Heart right ventricle (tissue), 16 donors: Measurements from ENCODE around the gene TTLL10. TPM values are rescaled to one million over a fixed set of nuclear protein-coding genes. Genes with fewer than 3 reads are reported as not detected.

Source experiments
- ATAC-seq, 8 donors: fragments of 200-7000 bp; cut with Tn5 transposase; one replicate each; pipeline ENCODE4 v1.9.1; 2020; ENCODE audit warnings: mild to moderate bottlenecking in 8 of 8, moderate library complexity in 8 of 8, moderate number of reproducible peaks in 1 of 8
- DNase-seq, 2 donors: peaks; one replicate each; pipeline ENCODE4 v3.0.0-alpha.2; 2020
- H3K27ac ChIP-seq, 10 donors: fragments of 200-600 bp; sonication (generic) in 2 of 10; one replicate each; pipeline versions ENCODE4 v1.5.0 to v1.8.0; 2020 to 2022; ENCODE audit warnings: mild to moderate bottlenecking in 3 of 10
- H3K27me3 ChIP-seq, 7 donors: fragments of 200-600 bp; one replicate each; pipeline ENCODE4 v1.8.0; 2021 to 2022; ENCODE audit warnings: mild to moderate bottlenecking in 2 of 7
- H3K36me3 ChIP-seq, 9 donors: fragments of 200-600 bp; sonication (generic) in 1 of 9; one replicate each; pipeline versions ENCODE4 v1.5.0 to v1.8.0; 2020 to 2022; ENCODE audit warnings: mild to moderate bottlenecking in 2 of 9
- H3K4me1 ChIP-seq, 9 donors: fragments of 200-600 bp; sonication (generic) in 1 of 9; one replicate each; pipeline versions ENCODE4 v1.5.0 to v1.8.0; 2020 to 2022; ENCODE audit warnings: mild to moderate bottlenecking in 4 of 9
- H3K4me3 ChIP-seq, 10 donors: fragments of 200-600 bp; sonication (generic) in 2 of 10; one replicate each; pipeline versions ENCODE4 v1.5.0 to v1.8.0; 2020 to 2022; ENCODE audit warnings: mild to moderate bottlenecking in 7 of 10, moderate library complexity in 2 of 10
- H3K9me3 ChIP-seq, 11 donors: fragments of 200-600 bp in 10 of 11; sonication (generic) in 2 of 11; one replicate each; pipeline versions ENCODE4 v1.5.0 to v1.8.0; 2013 to 2022; ENCODE audit warnings: mild to moderate bottlenecking in 2 of 11, control low read depth in 1 of 11, moderate library complexity in 1 of 11
- WGBS, 2 donors: extraction: QIAGEN DNeasy Blood & Tissue Kit; methylation state at CpG; one replicate each; pipeline ENCODE4 v1.1.7; 2013; ENCODE audit warnings: inconsistent platforms in 1 of 2; 5-methylcytosine and 5-hydroxymethylcytosine counted together
- intact Hi-C, 10 donors: fragments of 100-400 bp; cut with DNase I; formaldehyde crosslinking; loops; one replicate each; pipeline versions ENCODE4 v1.11.1 to v1.14.2; 2022
- polyA plus RNA-seq, 2 donors: library from polyadenylated mRNA; stranded (reverse); fragments of 200-250 nt; gene quantifications; one replicate each; pipeline ENCODE4 v1.2.3, GENCODE V29; 2013
- total RNA-seq, 10 donors: library from RNA; stranded (reverse); fragmentation: NEBNext Ultra II Directional in 3 of 10; extraction: Animal tissue kit (Norgen Biotek cat#: 25700) in 3 of 10; gene quantifications; one replicate each; pipeline versions ENCODE4 v1.2.1 to v1.2.4, GENCODE V29; 2021 to 2023
- TF ChIP-seq, protein P1 (sequence below), 9 donors: fragments of 200-600 bp; sonication (generic) in 2 of 9; IDR thresholded peaks; one replicate each; pipeline versions ENCODE4 v1.5.0 to v1.8.0; 2021 to 2022; ENCODE audit warnings: antibody characterized with exemption in 9 of 9, mild to moderate bottlenecking in 5 of 9, moderate library complexity in 1 of 9
- donor health status: Arrhythmogenic right ventricular cardiomyopathy.
- donor health status: ischemic (EF 13 %, LVEDD 7.1; RV severe dilation, severe dysfunction).
- donor health status: healthy with polysubstance abuse.
- donor health status: DM: no; HTN: yes; CAD: no.
- donor health status: DM: no; HTN: no; CAD: no.
- donor health status: ischemic (EF 25% LVEDD 6.9; RV normal size, moderate dysfunction).
- donor health status: ischemic (EF 25% LVEDD 5.7; RV mildly dilated, moderate dysfunction).
- donor health status: healthy.
- donor health status: DM: yes; HTN: yes; CAD: no.
- donor health status: Ischemic cardiomyopathy.
- donor health status: ischemic (EF 35%, LVEDD 5.7; RV mildly dilated, moderate dysfunction).
- donor health status: nonischemic (EF 11% LVEDD 7.7; RV severe dilation, severe dysfunction).
- donor health status: DM: yes; HTN: yes; CAD: no.
- donor health status: PGD.
- donor health status: ischemic (EF 29% LVEDD 5.4; RV normal size, mild dysfunction).
- donor health status: nonischemic (EF 23%, LVEDD 6.1; RV moderate dilation, normal function).

The TTLL10 gene
- total and polyA plus RNA-seq, 12 donors = 0.09 to 0.53 (median 0.26) TPM; not detected in 3

GRCh38 chr1:1130206-1131120 is 43.2 kb upstream of the TTLL10 start:
- TF ChIP-seq, protein P1, sequence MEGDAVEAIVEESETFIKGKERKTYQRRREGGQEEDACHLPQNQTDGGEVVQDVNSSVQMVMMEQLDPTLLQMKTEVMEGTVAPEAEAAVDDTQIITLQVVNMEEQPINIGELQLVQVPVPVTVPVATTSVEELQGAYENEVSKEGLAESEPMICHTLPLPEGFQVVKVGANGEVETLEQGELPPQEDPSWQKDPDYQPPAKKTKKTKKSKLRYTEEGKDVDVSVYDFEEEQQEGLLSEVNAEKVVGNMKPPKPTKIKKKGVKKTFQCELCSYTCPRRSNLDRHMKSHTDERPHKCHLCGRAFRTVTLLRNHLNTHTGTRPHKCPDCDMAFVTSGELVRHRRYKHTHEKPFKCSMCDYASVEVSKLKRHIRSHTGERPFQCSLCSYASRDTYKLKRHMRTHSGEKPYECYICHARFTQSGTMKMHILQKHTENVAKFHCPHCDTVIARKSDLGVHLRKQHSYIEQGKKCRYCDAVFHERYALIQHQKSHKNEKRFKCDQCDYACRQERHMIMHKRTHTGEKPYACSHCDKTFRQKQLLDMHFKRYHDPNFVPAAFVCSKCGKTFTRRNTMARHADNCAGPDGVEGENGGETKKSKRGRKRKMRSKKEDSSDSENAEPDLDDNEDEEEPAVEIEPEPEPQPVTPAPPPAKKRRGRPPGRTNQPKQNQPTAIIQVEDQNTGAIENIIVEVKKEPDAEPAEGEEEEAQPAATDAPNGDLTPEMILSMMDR (IDR thresholded peaks at IDR 0.05) = no peak
- H3K27ac ChIP-seq = no peak overlapping the region
- WGBS, 2 donors = 85 to 89% methylated on average over 43 of the region's 43 CpGs
- H3K27me3 ChIP-seq = peaks cover 0 to 4% (median 0%) of the 10 kb centered on the region in 7 donors
- H3K4me1 ChIP-seq = peaks cover 0 to 11% (median 0%) of the 10 kb centered on the region in 9 donors
- no peaks in the 10 kb centered on the region for H3K36me3 ChIP-seq
- no peaks in the 10 kb centered on the region for H3K9me3 ChIP-seq
- no peak for ATAC-seq
- H3K4me3 ChIP-seq = no peak overlapping the region
- no peak for DNase-seq
- intact Hi-C loops = no loop called here

DNA sequence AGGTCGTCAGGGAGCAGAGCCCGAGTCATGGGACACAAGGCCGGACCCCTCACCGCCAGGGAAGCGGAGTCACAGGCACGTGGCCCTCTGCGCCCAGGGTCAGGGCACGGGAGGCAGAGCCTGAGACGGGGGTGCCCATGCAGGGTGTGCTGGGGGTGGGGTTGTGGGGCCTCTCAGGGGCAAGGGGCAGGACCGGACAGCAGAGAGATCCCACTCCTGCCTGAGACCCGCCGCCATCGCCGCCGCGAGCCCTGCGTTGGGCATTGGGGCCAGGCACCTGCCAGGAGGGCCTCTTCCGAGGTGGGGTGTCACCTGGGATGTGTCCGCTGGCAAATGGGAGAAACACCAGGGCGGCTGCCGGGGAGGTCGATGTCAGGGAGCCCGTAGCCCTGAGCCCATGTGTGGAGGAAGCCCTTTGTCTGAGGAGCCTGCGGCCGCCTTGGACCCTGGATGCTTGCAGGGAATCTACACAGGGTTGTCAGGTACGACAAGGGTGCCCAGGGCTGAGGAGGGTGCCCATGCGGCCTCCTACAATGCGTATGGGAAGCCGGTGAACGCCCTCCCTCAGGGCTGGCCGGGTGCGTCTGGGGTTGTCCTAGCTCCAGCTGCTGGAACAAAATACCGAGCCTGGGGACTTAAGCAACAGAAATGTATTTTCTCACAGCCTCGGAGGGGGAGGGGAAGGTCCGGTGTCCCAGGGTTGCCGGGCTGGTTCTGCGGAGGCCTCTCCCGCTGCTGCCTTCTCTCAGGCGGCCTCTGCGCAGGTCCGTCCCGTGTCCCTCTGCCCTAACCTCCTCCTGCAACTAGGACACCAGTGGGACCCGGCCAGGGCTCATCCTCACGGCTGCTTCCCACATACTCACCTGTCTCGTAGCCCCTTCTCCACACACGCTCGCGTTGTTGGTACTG is 41.4 kb upstream of the TTLL10 start:
- 79 to 82% methylated on average over 48 of the region's 48 CpGs for WGBS, 2 donors
- Histone ChIP-seq H3K27ac (peak overlapping the region in 8 of 10 donors; percentile 24 to 70 (median 54)), H3K27me3 (peaks cover 0 to 20% (median 12%) of the 10 kb centered on the region in 7 donors), H3K36me3 (no peaks in the 10 kb centered on the region), H3K9me3 (no peaks in the 10 kb centered on the region), H3K4me3 (no peak overlapping the region), H3K4me1 (peaks cover 0 to 18% (median 0%) of the 10 kb centered on the region in 9 donors)
- TF ChIP-seq, protein P1 (IDR thresholded peaks at IDR 0.05) = no peak
- DNase-seq (peak; percentile 26 to 29), ATAC-seq (peak in 7 of 8 donors; percentile 8 to 47 (median 26))
- intact Hi-C loops = no loop called here

- Histone ChIP-seq H3K4me1 (peaks cover 0 to 19% (median 0%) of the 10 kb centered on the region in 9 donors), H3K4me3 (no peak overlapping the region), H3K27me3 (peaks cover 0 to 28% (median 21%) of the 10 kb centered on the region in 7 donors), H3K36me3 (no peaks in the 10 kb centered on the region), H3K9me3 (no peaks in the 10 kb centered on the region), H3K27ac (peak overlapping the region in 9 of 10 donors; percentile 19 to 70 (median 52))
- WGBS, 2 donors = 57% methylated on average over 32 of the region's 32 CpGs
- TF ChIP-seq, protein P1 (IDR thresholded peaks at IDR 0.05) = no peak
- intact Hi-C loops = no loop called here
- ATAC-seq (peak; percentile 21 to 83 (median 60)), DNase-seq (peak; percentile 52 to 54)
Measured at GRCh38 chr1:1132956-1133750, 40.5 kb upstream of the TTLL10 start.
